DMS79 treated with DMSO at 0.1 percent for 48 hours (cell line): ENCODE results near the gene ZDHHC14.
"Not testable (repeated sequence)": the region's sequence is repeated elsewhere in the genome, so short reads cannot be mapped to it uniquely, and the experiment has no call there.

ENCODE experiments used
- DNase-seq: peaks from one replicate; lab custom pipeline; 2025; lab: John Stamatoyannopoulos, UW

Gene ZDHHC14

GRCh38 chr6:157380458-157380778 is 572 bp upstream of the ZDHHC14 start:
- DNase-seq = no peak

- peak; percentile 23 for DNase-seq
Observed at GRCh38 chr6:157381631-157382621, 936 bp downstream of the ZDHHC14 start.

- DNase-seq = no peak
Observed at GRCh38 chr6:157382821-157383220, 1.8 kb downstream of the ZDHHC14 start.

GRCh38 chr6:157383471-157383870 is 2.5 kb downstream of the ZDHHC14 start:
- DNase-seq = no peak

- not testable (repeated sequence) for DNase-seq
Observed at GRCh38 chr6:157384962-157385361, 4.0 kb downstream of the ZDHHC14 start.

GRCh38 chr6:157385482-157385881 is 4.5 kb downstream of the ZDHHC14 start:
- DNase-seq = no peak

- no peak for DNase-seq
Observed at GRCh38 chr6:157386023-157386422, 5.0 kb downstream of the ZDHHC14 start.

GRCh38 chr6:157386454-157386853 is 5.5 kb downstream of the ZDHHC14 start:
- no peak for DNase-seq

GRCh38 chr6:157388924-157389323 is 7.9 kb downstream of the ZDHHC14 start:
- DNase-seq = no peak

GRCh38 chr6:157390273-157391060 is 9.5 kb downstream of the ZDHHC14 start:
- DNase-seq = no peak

- no peak for DNase-seq
Observed at GRCh38 chr6:157392927-157393668, 12.1 kb downstream of the ZDHHC14 start.

GRCh38 chr6:157393669-157394327 is 12.8 kb downstream of the ZDHHC14 start:
- no peak for DNase-seq

GRCh38 chr6:157395199-157395598 is 14.2 kb downstream of the ZDHHC14 start:
- not testable (repeated sequence) for DNase-seq

- DNase-seq = no peak
Observed at GRCh38 chr6:157396026-157396425, 15.0 kb downstream of the ZDHHC14 start.

- no peak for DNase-seq
Observed at GRCh38 chr6:157397660-157398059, 16.7 kb downstream of the ZDHHC14 start.

GRCh38 chr6:157398151-157398550 is 17.2 kb downstream of the ZDHHC14 start:
- DNase-seq = no peak

- DNase-seq = no peak
Observed at GRCh38 chr6:157400676-157401075, 19.7 kb downstream of the ZDHHC14 start.

- no peak for DNase-seq
Observed at GRCh38 chr6:157401734-157402338, 20.8 kb downstream of the ZDHHC14 start.

- no peak for DNase-seq
Observed at GRCh38 chr6:157402996-157403685, 22.2 kb downstream of the ZDHHC14 start.

- DNase-seq = no peak
Observed at GRCh38 chr6:157403686-157404051, 22.7 kb downstream of the ZDHHC14 start.

- no peak for DNase-seq
Observed at GRCh38 chr6:157405986-157406385, 25.0 kb downstream of the ZDHHC14 start.
